ENCODE data around the gene WNT10A.

DNA sequence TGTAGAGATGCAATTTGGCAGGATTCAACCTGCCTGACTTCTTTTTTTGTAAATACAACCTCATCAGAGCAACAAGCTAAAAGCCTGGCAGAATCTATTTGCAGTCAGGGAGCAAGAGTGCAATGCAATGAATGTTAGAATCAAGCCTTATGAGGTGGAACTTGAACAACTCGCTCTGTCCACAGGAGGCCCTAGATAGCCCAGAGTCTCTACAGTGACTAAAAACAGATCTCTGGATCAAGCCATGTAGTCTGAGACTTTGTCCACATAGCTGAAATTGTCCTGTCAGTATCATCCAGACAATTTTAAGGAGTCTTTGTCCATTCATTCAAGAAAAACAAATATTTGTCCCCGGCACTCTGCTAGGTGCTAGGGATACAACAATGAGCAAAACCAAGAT is 46.8 kb downstream of the WNT10A start:
- TF ChIP-seq SRF (IDR thresholded peaks at IDR 0.05; ENCODE audit: low read depth, low read length) (no peak), MAFK (IDR thresholded peaks at IDR 0.05; ENCODE audit: low read depth, low read length) (no peak)
- TF ChIP-seq, protein P1, sequence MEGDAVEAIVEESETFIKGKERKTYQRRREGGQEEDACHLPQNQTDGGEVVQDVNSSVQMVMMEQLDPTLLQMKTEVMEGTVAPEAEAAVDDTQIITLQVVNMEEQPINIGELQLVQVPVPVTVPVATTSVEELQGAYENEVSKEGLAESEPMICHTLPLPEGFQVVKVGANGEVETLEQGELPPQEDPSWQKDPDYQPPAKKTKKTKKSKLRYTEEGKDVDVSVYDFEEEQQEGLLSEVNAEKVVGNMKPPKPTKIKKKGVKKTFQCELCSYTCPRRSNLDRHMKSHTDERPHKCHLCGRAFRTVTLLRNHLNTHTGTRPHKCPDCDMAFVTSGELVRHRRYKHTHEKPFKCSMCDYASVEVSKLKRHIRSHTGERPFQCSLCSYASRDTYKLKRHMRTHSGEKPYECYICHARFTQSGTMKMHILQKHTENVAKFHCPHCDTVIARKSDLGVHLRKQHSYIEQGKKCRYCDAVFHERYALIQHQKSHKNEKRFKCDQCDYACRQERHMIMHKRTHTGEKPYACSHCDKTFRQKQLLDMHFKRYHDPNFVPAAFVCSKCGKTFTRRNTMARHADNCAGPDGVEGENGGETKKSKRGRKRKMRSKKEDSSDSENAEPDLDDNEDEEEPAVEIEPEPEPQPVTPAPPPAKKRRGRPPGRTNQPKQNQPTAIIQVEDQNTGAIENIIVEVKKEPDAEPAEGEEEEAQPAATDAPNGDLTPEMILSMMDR (IDR thresholded peaks at IDR 0.05; ENCODE audit: control extremely low read depth in 1 of 3, insufficient read depth in 1 of 3, low read depth in 1 of 3, low read length in 3 of 3), result no peak

Data from H1 (cell line).